ENCODE data around the gene ADGRA3. TPM values are rescaled to one million over a fixed set of nuclear protein-coding genes. Genes with fewer than 3 reads are reported as not detected.

Gene ADGRA3, protein sequence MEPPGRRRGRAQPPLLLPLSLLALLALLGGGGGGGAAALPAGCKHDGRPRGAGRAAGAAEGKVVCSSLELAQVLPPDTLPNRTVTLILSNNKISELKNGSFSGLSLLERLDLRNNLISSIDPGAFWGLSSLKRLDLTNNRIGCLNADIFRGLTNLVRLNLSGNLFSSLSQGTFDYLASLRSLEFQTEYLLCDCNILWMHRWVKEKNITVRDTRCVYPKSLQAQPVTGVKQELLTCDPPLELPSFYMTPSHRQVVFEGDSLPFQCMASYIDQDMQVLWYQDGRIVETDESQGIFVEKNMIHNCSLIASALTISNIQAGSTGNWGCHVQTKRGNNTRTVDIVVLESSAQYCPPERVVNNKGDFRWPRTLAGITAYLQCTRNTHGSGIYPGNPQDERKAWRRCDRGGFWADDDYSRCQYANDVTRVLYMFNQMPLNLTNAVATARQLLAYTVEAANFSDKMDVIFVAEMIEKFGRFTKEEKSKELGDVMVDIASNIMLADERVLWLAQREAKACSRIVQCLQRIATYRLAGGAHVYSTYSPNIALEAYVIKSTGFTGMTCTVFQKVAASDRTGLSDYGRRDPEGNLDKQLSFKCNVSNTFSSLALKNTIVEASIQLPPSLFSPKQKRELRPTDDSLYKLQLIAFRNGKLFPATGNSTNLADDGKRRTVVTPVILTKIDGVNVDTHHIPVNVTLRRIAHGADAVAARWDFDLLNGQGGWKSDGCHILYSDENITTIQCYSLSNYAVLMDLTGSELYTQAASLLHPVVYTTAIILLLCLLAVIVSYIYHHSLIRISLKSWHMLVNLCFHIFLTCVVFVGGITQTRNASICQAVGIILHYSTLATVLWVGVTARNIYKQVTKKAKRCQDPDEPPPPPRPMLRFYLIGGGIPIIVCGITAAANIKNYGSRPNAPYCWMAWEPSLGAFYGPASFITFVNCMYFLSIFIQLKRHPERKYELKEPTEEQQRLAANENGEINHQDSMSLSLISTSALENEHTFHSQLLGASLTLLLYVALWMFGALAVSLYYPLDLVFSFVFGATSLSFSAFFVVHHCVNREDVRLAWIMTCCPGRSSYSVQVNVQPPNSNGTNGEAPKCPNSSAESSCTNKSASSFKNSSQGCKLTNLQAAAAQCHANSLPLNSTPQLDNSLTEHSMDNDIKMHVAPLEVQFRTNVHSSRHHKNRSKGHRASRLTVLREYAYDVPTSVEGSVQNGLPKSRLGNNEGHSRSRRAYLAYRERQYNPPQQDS (N-terminal part only)
- 10 to 100 TPM; 34.6 to 74.8 (median 45.9) TPM for total RNA-seq

DNA sequence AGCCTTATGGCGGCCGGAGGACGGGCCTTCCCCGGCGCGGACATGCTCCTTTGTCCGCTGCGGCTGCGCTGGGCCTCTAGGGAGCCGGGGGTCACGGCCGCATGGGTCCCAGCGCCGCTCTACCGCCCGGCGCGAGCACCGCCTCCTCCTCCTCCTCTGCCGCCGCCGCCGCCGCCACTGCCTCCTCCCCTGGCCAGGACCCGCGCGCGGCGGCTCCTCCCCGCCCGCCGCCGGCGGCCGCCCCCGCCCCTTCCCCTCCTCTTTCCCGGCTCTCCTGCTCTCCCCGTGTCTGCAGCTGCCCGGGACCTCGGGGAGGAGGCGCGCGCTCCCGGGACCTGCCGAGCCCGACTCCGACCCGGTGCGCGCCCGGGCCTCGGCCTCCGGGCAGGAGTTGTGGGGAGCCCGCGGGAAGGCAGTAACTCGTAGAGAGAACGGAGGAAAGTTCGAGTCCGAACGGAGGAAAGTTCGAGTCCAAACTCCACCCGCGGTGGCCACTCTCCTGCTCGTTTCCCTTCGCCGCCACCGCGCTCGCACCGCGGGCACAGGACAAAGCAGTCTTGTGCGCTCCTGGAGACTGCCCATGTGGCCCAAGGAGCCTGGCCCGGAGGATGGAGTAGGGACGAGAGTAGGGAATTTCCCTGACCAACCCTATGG lies at the start of gene ADGRA3:
Gene ADGRA3 (minus strand): TSS at position 179 of the 654 bp plus-strand sequence. CDS start 282 bp downstream, outside the sequence.
- Histone ChIP-seq H3K27ac (peak within 1 kb of the TSS; percentile 85 to 86), H3K27me3 (no peaks in the 10 kb centered on the region), H3K36me3 (no peaks in the 10 kb centered on the region), H3K9me3 (no peaks in the 10 kb centered on the region), H3K4me1 (no peaks in the 10 kb centered on the region), H3K4me3 (peak within 1 kb of the TSS; percentile 52 to 85 (median 64))
- intact Hi-C loops (cut with DNase I; ENCODE audit: low total_unique reads): no loop called here
- DNase-seq (ENCODE audit: low spot score in 2 of 2): peak; percentile 61 to 67
- TF ChIP-seq POLR2AphosphoS5 (IDR thresholded peaks at IDR 0.05) (no peak), POLR2A (IDR thresholded peaks at IDR 0.05) (no peak), CTCF (IDR thresholded peaks at IDR 0.05) (no peak)

- no peak overlapping the region for H3K27ac ChIP-seq
- H3K4me3 ChIP-seq: no peak overlapping the region
- intact Hi-C loops (cut with DNase I; ENCODE audit: low total_unique reads): no loop called here
- peaks cover 0 to 4% of the 10 kb centered on the region in 2 donors for H3K9me3 ChIP-seq
- H3K27me3 ChIP-seq: no peaks in the 10 kb centered on the region
- TF ChIP-seq POLR2AphosphoS5 (IDR thresholded peaks at IDR 0.05) (no peak), POLR2A (IDR thresholded peaks at IDR 0.05) (no peak), CTCF (IDR thresholded peaks at IDR 0.05) (no peak)
- no peak for DNase-seq (ENCODE audit: low spot score in 2 of 2)
- no peaks in the 10 kb centered on the region for H3K4me1 ChIP-seq
- no peaks in the 10 kb centered on the region for H3K36me3 ChIP-seq
Measured at GRCh38 chr4:22556495-22556894, 40.6 kb upstream of the ADGRA3 start.

- TF ChIP-seq CTCF (IDR thresholded peaks at IDR 0.05) (no peak), POLR2A (IDR thresholded peaks at IDR 0.05) (no peak), POLR2AphosphoS5 (IDR thresholded peaks at IDR 0.05) (no peak)
- H3K4me1 ChIP-seq: no peaks in the 10 kb centered on the region
Measured at GRCh38 chr4:22554670-22555069, 38.8 kb upstream of the ADGRA3 start.

GRCh38 chr4:22553560-22553959 lies 37.7 kb upstream of the ADGRA3 start:
- intact Hi-C loops (cut with DNase I; ENCODE audit: low total_unique reads): no loop called here
- DNase-seq (ENCODE audit: low spot score in 2 of 2): no peak
- H3K4me3 ChIP-seq: no peak overlapping the region
- TF ChIP-seq CTCF (IDR thresholded peaks at IDR 0.05) (no peak), POLR2AphosphoS5 (IDR thresholded peaks at IDR 0.05) (no peak), POLR2A (IDR thresholded peaks at IDR 0.05) (no peak)
- H3K27ac ChIP-seq: no peak overlapping the region
- no peaks in the 10 kb centered on the region for H3K27me3 ChIP-seq
- no peaks in the 10 kb centered on the region for H3K36me3 ChIP-seq
- no peaks in the 10 kb centered on the region for H3K4me1 ChIP-seq
- peaks cover 0 to 3% of the 10 kb centered on the region in 2 donors for H3K9me3 ChIP-seq

More at GRCh38 chr4:22554670-22555069, 38.8 kb upstream of the ADGRA3 start:
- no peak overlapping the region for H3K27ac ChIP-seq
- intact Hi-C loops (cut with DNase I; ENCODE audit: low total_unique reads): no loop called here
- H3K36me3 ChIP-seq: no peaks in the 10 kb centered on the region
- no peak for DNase-seq (ENCODE audit: low spot score in 2 of 2)
- peaks cover 0 to 4% of the 10 kb centered on the region in 2 donors for H3K9me3 ChIP-seq
- no peak overlapping the region for H3K4me3 ChIP-seq
- H3K27me3 ChIP-seq: no peaks in the 10 kb centered on the region
